ENCODE results near the gene HBA2.

GRCh38 chr16:183005-183404 is 10.3 kb downstream of the HBA2 start:
- TF ChIP-seq POLR2A (IDR thresholded peaks at IDR 0.05) (no peak), CTCF (IDR thresholded peaks at IDR 0.05) (no peak), POLR2AphosphoS5 (IDR thresholded peaks at IDR 0.05) (no peak)

All from transverse colon (tissue), 4 donors.